ENCODE data around the gene IFI6.

DNA sequence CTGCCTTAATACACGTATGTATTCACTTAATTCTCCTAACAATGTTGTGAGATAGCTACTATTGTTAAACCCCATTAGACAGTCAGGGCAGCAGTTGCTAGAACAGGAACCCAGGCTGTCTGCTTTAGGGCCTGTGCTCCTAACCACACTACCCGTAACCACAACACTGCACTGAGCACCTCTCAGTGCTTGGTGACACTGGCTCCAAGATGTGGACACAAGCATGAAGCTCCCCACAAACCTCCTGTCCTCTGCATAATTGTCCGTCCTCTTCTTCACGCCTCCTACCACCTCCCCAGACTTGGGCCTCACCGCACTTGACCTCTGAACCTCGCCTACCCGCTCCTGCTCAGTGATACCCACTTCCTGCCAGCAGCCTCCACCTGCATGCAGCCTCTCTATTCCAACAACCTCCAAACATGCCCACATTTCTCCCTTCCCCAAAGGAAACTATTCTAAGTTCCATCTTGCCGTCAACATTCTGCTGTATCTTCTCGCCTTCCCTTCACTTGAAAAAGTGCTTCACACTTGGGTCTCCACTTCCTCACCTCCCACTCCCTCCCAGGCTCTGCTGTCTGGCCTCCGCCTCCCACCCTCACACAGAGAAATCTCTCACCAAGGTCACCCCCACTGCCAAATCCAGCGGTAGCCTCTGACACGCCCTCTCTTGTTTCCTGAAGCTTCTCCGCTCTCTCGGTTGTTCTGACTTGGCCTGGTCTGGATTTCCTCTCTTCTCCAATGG is 53.5 kb downstream of the IFI6 start:
- TF ChIP-seq, protein P1, sequence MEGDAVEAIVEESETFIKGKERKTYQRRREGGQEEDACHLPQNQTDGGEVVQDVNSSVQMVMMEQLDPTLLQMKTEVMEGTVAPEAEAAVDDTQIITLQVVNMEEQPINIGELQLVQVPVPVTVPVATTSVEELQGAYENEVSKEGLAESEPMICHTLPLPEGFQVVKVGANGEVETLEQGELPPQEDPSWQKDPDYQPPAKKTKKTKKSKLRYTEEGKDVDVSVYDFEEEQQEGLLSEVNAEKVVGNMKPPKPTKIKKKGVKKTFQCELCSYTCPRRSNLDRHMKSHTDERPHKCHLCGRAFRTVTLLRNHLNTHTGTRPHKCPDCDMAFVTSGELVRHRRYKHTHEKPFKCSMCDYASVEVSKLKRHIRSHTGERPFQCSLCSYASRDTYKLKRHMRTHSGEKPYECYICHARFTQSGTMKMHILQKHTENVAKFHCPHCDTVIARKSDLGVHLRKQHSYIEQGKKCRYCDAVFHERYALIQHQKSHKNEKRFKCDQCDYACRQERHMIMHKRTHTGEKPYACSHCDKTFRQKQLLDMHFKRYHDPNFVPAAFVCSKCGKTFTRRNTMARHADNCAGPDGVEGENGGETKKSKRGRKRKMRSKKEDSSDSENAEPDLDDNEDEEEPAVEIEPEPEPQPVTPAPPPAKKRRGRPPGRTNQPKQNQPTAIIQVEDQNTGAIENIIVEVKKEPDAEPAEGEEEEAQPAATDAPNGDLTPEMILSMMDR (IDR thresholded peaks at IDR 0.05) = no peak
- no peak for TF ChIP-seq POLR2A (IDR thresholded peaks at IDR 0.05)
